GM19023 (cell line): ENCODE results near the gene ADAMTS18.

Source experiments
- ATAC-seq: cut with Tn5 transposase; IDR thresholded peaks from one replicate; pipeline ENCODE4 v1.9.1; 2021; ENCODE audit warnings: mild to moderate bottlenecking, moderate library complexity; ENCODE audit not compliant: unreplicated experiment

ADAMTS18 gene

DNA sequence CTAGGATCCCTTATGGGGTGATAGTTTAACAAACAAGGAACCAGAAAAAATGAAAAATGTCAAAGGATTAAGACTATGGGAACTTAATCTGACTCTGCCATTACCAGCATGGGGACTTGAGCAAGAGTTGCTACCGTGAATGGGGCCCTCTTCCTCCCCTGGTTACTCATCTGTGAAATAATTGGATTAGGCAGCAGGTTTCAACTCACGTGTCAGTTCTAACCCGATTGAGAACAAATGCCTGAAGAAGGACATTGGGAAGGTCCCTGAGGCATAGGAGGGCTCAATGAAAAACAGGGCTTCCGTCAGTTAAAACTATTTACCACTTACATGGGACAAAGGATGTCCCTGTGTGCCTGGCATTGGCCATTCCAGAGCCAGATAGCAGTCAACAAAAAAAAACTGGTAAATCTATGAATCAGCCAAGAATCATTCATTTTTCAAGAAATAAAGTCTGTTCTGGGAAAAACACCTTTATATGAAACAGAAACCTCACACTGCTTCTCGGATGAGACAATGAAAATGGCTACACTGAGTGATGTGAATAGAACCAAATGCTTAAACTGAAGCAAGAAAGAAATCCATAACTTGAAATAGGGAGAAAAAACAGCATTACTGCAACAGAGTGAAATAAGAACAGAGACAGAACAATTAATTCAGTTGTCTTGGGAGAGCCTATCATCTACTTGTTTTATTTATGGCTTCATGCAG lies 104.3 kb downstream of the ADAMTS18 start:
- no peak for ATAC-seq

GRCh38 chr16:77328768-77329167 lies 106.1 kb downstream of the ADAMTS18 start:
- no peak for ATAC-seq

DNA sequence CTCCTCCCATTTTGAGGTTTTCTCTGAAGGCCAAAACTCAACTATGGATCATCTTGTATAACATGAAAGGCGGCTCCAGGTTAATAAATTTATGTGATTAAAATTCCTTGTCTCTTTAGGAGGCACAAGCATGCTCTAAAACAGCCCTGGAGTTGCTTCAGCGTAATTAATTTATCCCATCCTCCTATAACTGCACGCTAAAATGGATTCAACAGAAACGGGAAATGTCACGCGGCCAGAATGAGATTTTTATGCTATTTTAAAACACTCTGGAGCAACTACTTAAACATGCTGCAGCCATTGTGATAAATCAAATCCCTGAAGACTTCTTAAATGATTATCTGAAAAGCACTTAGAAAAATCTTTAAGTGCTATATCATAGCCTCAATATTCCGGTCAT lies 106.6 kb downstream of the ADAMTS18 start:
- ATAC-seq = no peak

- no peak for ATAC-seq
Observed at GRCh38 chr16:77327717-77328116, 107.1 kb downstream of the ADAMTS18 start.

- no peak for ATAC-seq
Observed at GRCh38 chr16:77324729-77325128, 110.1 kb downstream of the ADAMTS18 start.

GRCh38 chr16:77323695-77324094 lies 111.1 kb downstream of the ADAMTS18 start:
- ATAC-seq = no peak

GRCh38 chr16:77322757-77323156 lies 112.1 kb downstream of the ADAMTS18 start:
- ATAC-seq = no peak

DNA sequence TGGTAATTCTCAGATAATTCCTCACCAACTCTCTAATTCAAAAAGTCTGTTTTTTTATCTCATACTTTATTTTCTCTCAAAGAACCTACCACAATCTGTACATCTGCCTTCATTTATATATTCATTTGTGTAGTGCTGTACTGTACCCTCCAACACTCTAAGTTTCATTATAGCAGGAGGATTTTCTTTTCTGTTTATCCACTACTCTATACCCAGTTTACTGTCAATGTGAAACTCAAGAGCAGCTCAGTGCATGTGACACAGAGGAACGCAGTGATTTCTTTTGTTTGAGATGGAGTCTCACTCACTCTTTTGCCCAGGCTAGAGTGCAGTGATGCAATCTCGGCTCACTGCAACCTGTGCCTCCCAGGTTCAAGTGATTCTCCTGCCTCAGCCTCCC lies 117.8 kb downstream of the ADAMTS18 start:
- no peak for ATAC-seq

DNA sequence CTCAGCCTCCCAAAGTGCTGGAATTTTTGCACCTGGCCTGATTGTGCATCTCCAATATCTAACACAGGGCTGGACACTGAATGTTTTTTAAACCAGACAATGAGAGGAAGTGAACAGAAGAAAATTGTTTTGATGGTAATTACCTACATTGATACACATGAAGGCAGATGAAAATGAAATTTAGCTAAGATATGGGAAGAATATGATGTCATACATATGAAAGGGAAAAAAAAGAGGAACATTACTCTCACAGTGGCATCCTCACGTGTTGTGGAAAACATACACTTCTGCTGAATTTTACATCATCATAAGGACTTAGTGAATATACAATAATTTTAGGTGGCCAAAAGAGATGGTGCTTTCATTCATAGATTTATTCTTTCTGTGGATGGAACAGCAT lies 124.0 kb downstream of the ADAMTS18 start:
- no peak for ATAC-seq

DNA sequence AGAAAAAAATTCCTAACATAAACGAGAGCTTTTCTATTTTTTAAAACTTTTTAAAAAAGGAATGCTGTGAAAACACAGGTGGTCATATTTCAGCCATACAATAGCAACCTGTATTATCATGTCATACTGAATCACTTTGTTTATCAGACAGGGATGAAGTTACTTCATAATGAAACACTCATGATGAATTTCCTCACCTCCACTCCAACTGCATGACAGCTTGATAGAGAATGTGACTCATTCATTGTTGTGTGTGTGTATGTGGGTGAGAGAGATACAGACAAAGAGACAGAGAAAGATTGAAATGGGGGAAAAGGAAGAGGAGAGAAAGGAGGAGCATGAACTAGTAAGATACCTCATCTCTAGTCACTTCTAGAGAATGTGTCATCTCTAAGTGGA lies 126.7 kb downstream of the ADAMTS18 start:
- ATAC-seq = no peak

- no peak for ATAC-seq
Observed at GRCh38 chr16:77307426-77308162, 127.2 kb downstream of the ADAMTS18 start.

- ATAC-seq = no peak
Observed at GRCh38 chr16:77306075-77306474, 128.8 kb downstream of the ADAMTS18 start.

DNA sequence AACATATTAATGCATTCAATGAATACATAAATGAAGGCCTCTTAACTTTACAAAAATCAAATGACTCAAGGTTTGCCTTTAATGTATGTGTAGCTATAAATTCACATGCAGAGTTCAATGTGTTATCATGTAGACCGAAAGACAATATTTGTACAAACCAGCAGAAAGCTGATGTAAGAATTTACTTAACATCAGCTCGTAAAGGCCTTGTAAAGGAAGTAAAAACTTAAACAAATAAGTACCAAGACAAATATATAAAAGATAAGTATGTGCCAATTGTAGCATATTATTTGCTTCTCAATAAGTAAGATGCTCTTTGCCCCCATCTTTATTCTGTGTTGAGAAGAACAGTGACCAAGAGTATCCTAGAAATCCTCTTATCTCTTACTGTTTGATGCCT lies 130.0 kb downstream of the ADAMTS18 start:
- no peak for ATAC-seq

DNA sequence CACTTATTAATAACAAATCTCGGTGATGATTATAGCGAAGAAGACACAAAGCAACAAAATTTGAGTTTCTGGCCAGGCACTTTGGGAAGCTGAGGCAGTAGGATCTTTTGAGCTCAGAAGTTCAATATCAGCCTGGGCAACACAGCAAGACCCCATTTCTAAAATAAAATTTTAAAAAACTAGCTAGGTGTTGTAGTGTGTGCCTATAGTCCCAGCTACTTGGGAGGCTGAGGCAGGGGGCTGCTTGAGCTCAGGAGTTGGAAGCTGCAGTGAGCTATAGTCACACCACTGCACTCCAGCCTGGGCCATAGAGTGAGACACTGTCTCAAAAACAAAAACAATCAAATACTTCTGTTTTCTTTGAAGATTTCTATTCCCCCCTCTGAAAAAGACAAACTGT lies 130.7 kb downstream of the ADAMTS18 start:
- ATAC-seq = no peak

DNA sequence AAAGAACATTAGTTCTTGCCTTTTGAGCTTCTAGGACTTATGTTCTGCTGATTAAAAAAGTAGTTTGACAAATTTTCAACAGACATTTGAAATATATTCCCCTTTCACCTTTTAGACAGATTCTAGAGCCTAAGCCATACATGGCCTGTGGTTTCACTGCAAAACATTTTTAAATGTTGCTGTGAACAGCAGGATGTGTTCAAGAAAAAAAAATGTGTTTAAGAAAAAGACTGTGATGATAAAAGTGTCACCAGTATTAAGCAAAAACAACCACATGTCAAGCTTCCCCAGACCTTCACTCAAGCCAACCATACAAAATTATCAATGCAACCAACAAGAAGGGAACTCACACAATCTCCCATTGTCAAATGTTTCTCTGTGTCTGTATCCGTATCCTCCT lies 132.2 kb downstream of the ADAMTS18 start:
- no peak for ATAC-seq

DNA sequence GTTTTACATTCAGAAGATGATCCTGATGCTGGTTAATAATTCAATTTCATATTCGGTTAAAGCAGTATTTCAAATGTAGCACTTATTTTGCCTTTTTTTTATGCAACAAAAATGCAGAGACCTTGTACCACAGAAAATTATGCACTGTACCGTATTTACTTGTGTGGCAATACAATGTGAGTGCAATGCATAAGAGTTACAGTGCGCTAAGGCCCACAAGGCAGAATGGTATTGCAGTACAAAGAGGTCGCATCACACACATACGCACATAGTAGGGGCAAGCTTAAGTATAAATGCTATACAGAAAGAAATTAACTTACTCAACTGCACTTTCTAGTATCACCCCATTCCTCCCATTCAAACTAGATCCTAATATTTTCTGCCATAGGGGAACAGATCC lies 132.6 kb downstream of the ADAMTS18 start:
- ATAC-seq = no peak

- no peak for ATAC-seq
Observed at GRCh38 chr16:77300256-77300655, 134.6 kb downstream of the ADAMTS18 start.

GRCh38 chr16:77299395-77299794 lies 135.4 kb downstream of the ADAMTS18 start:
- ATAC-seq = no peak

DNA sequence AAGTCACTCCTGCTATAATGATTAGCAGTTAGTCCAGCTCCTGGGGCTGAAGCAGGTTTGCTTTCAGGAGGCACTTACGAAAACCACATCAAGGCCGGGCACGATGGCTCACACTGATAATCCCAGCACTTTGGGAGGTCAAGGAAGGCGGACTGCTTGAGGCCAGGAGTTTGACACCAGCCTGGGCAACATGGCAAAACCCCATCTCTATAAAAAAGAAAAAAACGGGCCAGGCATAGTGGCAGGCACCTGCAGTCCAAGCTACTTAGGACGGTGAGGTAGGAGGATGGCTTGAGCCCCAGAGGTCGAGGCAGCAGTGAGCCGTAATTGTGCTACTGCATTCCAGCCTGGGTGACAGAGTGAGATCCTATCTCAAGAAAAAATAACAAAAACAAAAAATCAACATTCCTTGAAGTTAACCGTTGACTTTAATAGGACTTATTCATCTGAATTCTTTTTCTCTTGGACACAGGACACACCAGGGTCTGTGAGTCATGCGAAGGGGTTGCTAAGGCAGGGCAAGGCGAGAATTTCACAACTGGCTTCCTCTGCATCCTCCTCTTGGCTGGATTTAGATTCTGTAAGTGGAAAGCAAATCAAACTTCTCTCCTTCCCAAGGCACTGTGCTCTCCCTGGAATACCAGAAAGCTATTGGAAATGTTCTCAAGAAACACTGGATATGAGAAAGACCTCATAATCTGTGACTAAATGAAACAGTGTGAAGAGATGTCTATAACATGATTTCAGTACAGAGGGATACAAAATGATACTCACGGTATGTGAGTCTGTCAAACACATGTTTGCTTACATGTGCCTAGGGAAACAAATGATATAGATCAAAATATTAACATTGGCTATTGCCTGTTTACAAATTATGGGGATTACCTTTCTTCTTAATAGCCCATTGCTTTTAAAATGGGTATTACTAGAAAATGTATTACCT lies 136.1 kb downstream of the ADAMTS18 start:
- ATAC-seq = no peak

- no peak for ATAC-seq
Observed at GRCh38 chr16:77297996-77298395, 136.8 kb downstream of the ADAMTS18 start.

DNA sequence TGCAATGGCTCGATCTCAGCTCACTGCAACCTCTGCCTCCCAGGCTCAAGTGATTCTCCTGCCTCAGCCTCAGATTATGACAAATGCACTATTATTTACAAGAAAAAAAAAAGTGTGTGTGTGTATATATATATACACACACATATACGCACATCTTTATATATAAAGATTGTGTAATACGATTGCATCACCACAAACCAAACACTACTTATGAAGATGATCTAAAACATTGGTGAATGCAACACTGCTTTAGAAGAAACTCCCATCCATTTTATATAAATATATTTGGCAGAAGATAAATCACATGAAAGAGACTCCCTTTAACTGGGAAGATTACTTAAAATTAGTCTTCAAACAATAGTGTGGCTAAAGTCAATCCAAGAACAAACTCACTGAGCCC lies 138.9 kb downstream of the ADAMTS18 start:
- ATAC-seq = no peak
